K562 (cell line): Measurements from ENCODE around the gene ENDOV. TPM values are rescaled to one million over a fixed set of nuclear protein-coding genes. Genes with fewer than 3 reads are reported as not detected.

Source experiments
- ATAC-seq: fragments of 200-7000 bp; cut with Tn5 transposase; 3 replicates; pipeline ENCODE4 v1.9.1; 2020; ENCODE audit warnings: moderate library complexity
- BruUV-seq: library from RNA; stranded (reverse); fragments of 400-500 nt; replicated peaks from 2 replicates; lab custom pipeline; 2021; lab: Mats Ljungman, UMichigan
- CTCF ChIA-PET: fragments of 300-600 bp; formaldehyde crosslinking; extraction: SDS; loops from one replicate; lab custom pipeline; 2021; ENCODE audit warnings: low intra/inter-chr PET ratio; lab: Yijun Ruan, JAX
- POLR2A ChIA-PET: fragments of 300-600, 350-650 bp; sonication (Branson Sonifier 250); formaldehyde crosslinking; extraction: SDS; loops from one replicate; lab custom pipeline; 2021; ENCODE audit warnings: antibody characterized with exemption, inconsistent platforms; lab: Yijun Ruan, JAX
- DNase-seq, 4 experiments: peaks; one replicate each; pipeline versions ENCODE4 v3.0.0 to v3.0.0-alpha.2; 2011 to 2018; ENCODE audit warnings: low spot score in 3 of 4, mixed read lengths in 3 of 4; ENCODE audit errors: extremely low read depth in 1 of 4
- FAIRE-seq: peaks from 2 replicates; lab custom pipeline; 2011; peaks lifted over from hg19 to GRCh38; lab: Jason Lieb, UNC
- H2AFZ ChIP-seq: 2 replicates; pipeline ENCODE4 v1.6.0; 2011; ENCODE audit warnings: low read depth, low read length, control low read depth, inconsistent platforms
- H3K27ac ChIP-seq: fragments of 200-600 bp; 3 replicates; pipeline ENCODE4 v1.8.0; 2011; ENCODE audit warnings: low read depth, mild to moderate bottlenecking, control low read depth, inconsistent platforms, low read length, moderate library complexity, mixed read lengths; ENCODE audit errors: extremely low read depth
- H3K27me3 ChIP-seq, 2 experiments: fragments of 300-600 bp in 1 of 2; 2 replicates in 1 of 2; 3 replicates in 1 of 2; pipeline versions ENCODE4 v1.6.0 to v1.8.0; 2011; ENCODE audit warnings: inconsistent platforms in 2 of 2, low read length in 2 of 2, mild to moderate bottlenecking in 1 of 2, mixed read lengths in 1 of 2, moderate library complexity in 1 of 2; ENCODE audit not compliant: control insufficient read depth in 2 of 2, insufficient read depth in 2 of 2
- H3K36me3 ChIP-seq: fragments of 300-600 bp; 3 replicates; pipeline ENCODE4 v1.8.0; 2011; ENCODE audit warnings: mild to moderate bottlenecking, low read length, inconsistent platforms; ENCODE audit not compliant: control insufficient read depth, insufficient read depth
- H3K4me1 ChIP-seq, 2 experiments: fragments of 200-600 bp in 1 of 2; replicated peaks in 1 of 2; 2 replicates in 1 of 2; 3 replicates in 1 of 2; pipeline versions ENCODE4 v1.5.1 to v1.8.0; 2011; ENCODE audit warnings: inconsistent platforms in 2 of 2, low read length in 2 of 2, mild to moderate bottlenecking in 1 of 2, mixed read lengths in 1 of 2, moderate library complexity in 1 of 2; ENCODE audit not compliant: control insufficient read depth in 2 of 2, insufficient read depth in 2 of 2
- H3K4me2 ChIP-seq: 2 replicates; pipeline ENCODE4 v1.6.1; 2011; ENCODE audit warnings: low read length, control low read depth, inconsistent platforms, mixed read lengths; ENCODE audit not compliant: insufficient read depth
- H3K4me3 ChIP-seq: fragments of 200-600 bp; sonication (generic), shearing (Covaris generic); 2 replicates; pipeline ENCODE4 v1.5.1; 2016; ENCODE audit warnings: control low read depth, inconsistent platforms
- H3K79me2 ChIP-seq: fragments of 200-600 bp; 3 replicates; pipeline ENCODE4 v1.8.0; 2011; ENCODE audit warnings: low read length, inconsistent platforms; ENCODE audit not compliant: control insufficient read depth, insufficient read depth
- H3K9ac ChIP-seq, 2 experiments: 2 replicates each; pipeline versions ENCODE4 v1.6.0 to v1.6.1; 2011; ENCODE audit warnings: low read depth in 2 of 2, low read length in 2 of 2, control low read depth in 1 of 2, inconsistent platforms in 1 of 2, mild to moderate bottlenecking in 1 of 2, mixed read lengths in 1 of 2; ENCODE audit not compliant: insufficient read depth in 1 of 2
- H3K9me1 ChIP-seq: one replicate; pipeline ENCODE4 v1.6.0; 2011; ENCODE audit warnings: inconsistent platforms, mild to moderate bottlenecking, low read length, moderate library complexity; ENCODE audit not compliant: control insufficient read depth, insufficient read depth
- H3K9me3 ChIP-seq: replicated peaks from 2 replicates; pipeline ENCODE4 v1.5.1; 2011; ENCODE audit warnings: low read depth, low read length, inconsistent platforms; ENCODE audit not compliant: control insufficient read depth, insufficient read depth
- H4K20me1 ChIP-seq: replicated peaks from 2 replicates; pipeline ENCODE4 v1.6.1; 2011; ENCODE audit warnings: low read length, inconsistent platforms, mixed read lengths; ENCODE audit not compliant: control insufficient read depth, insufficient read depth
- BRD4 ChIP-seq: fragments of 200-600 bp; sonication (generic); IDR thresholded peaks from 2 replicates; pipeline ENCODE4 v1.6.1; 2017; ENCODE audit warnings: inconsistent platforms
- DIDO1 ChIP-seq: fragments of 450-650 bp; IDR thresholded peaks from 2 replicates; pipeline ENCODE4 v1.6.1; 2016; ENCODE audit warnings: low read depth, missing biosample characterization, missing genetic modification characterization
- ETV6 ChIP-seq, 3 experiments: fragments of 150-350 bp in 1 of 3; sonication (generic) in 1 of 3; formaldehyde crosslinking in 1 of 3; IDR thresholded peaks; 2 replicates each; pipeline versions ENCODE4 v1.6.1 to v1.8.0; 2014 to 2022; ENCODE audit warnings: borderline replicate concordance in 2 of 3, low read depth in 2 of 3, antibody characterized with exemption in 1 of 3, low read length in 1 of 3, mild to moderate bottlenecking in 1 of 3, missing genetic modification reagents in 1 of 3
- KDM4B ChIP-seq, 2 experiments: fragments of 450-650 bp in 1 of 2; sonication (generic) in 1 of 2; IDR thresholded peaks; 2 replicates each; pipeline ENCODE4 v1.6.1; 2016 to 2017; ENCODE audit warnings: borderline replicate concordance in 2 of 2, antibody characterized with exemption in 1 of 2, low read depth in 1 of 2, mild to moderate bottlenecking in 1 of 2
- KLF6 ChIP-seq: fragments of 250-450 bp; sonication (Bioruptor Pico); IDR thresholded peaks from 2 replicates; pipeline ENCODE4 v1.4.0; 2020; ENCODE audit warnings: mild to moderate bottlenecking, moderate library complexity, borderline replicate concordance
- MEIS2 ChIP-seq: fragments of 450-650 bp; IDR thresholded peaks from 2 replicates; pipeline ENCODE4 v1.6.1; 2014; ENCODE audit warnings: mild to moderate bottlenecking; ENCODE audit not compliant: partially characterized antibody
- MXI1 ChIP-seq: IDR thresholded peaks from 2 replicates; pipeline ENCODE4 v1.6.1; 2011; ENCODE audit warnings: low read depth, mild to moderate bottlenecking, improper control_type of control experiment, low read length
- POLR2AphosphoS5 ChIP-seq: IDR thresholded peaks from 2 replicates; pipeline ENCODE4 v1.6.1; 2011; ENCODE audit warnings: mild to moderate bottlenecking, low read depth, low read length, moderate library complexity; ENCODE audit not compliant: control insufficient read depth, insufficient read depth
- SAP30 ChIP-seq: fragments of 200-600 bp; sonication (generic); IDR thresholded peaks from 2 replicates; pipeline ENCODE4 v1.6.1; 2012; ENCODE audit warnings: borderline replicate concordance, low read depth, mild to moderate bottlenecking, moderate library complexity, low read length, control low read depth, inconsistent platforms; ENCODE audit not compliant: insufficient read depth, poor library complexity, severe bottlenecking
- SUPT5H ChIP-seq: fragments of 450-650 bp; IDR thresholded peaks from 2 replicates; pipeline ENCODE4 v1.6.1; 2016
- TCF3 ChIP-seq: sonication (generic); formaldehyde crosslinking; IDR thresholded peaks from 2 replicates; pipeline ENCODE4 v1.4.0; 2020; ENCODE audit warnings: mild to moderate bottlenecking, missing genetic modification reagents
- ZBED1 ChIP-seq: IDR thresholded peaks from 2 replicates; pipeline ENCODE4 v1.6.1; 2014
- ZNF124 ChIP-seq: sonication (generic); formaldehyde crosslinking; IDR thresholded peaks from 2 replicates; pipeline ENCODE4 v1.8.1; 2022; ENCODE audit warnings: missing genetic modification reagents
- ZNF146 ChIP-seq: IDR thresholded peaks from one replicate; pipeline ENCODE4 v1.6.1; 2018; ENCODE audit warnings: missing compliant biosample characterization; ENCODE audit not compliant: unreplicated experiment
- ZNF274 ChIP-seq: IDR thresholded peaks from 2 replicates; pipeline ENCODE4 v1.6.1; 2011; ENCODE audit warnings: low read depth, mild to moderate bottlenecking, low read length, moderate library complexity, borderline replicate concordance
- WGBS: fragments of 100-300 bp; shearing (Covaris generic); methylation state at CpG from one replicate; pipeline ENCODE4 v1.1.6; 2016; ENCODE audit warnings: low coverage, mixed read lengths; ENCODE audit not compliant: insufficient coverage; ENCODE audit errors: missing lambda C conversion rate; 5-methylcytosine and 5-hydroxymethylcytosine counted together
- in situ Hi-C: fragments of 300-500 bp; cut with MboI; formaldehyde crosslinking; loops from 4 replicates; pipeline ENCODE4 v1.15.0; 2018; ENCODE audit warnings: inconsistent platforms, mixed read lengths
- intact Hi-C: fragments of 100-400 bp; cut with micrococcal nuclease; formaldehyde crosslinking; loops from 2 replicates; pipeline ENCODE4 v1.14.2; 2022
- polyA plus RNA-seq, 8 experiments: library from polyadenylated mRNA; depleted of rRNA in 4 of 8; stranded (reverse) in 5 of 8; unstranded in 3 of 8; fragments of >200 nt; fragmentation: Nextera tagmentation in 2 of 8; fragmentation: Illumina TruSeq in 1 of 8; extraction: Ambion mirVana in 2 of 8; extraction: Trizol in 1 of 8; gene quantifications; 2 replicates each; pipeline versions ENCODE4 v1.2.1 to v1.2.3, GENCODE V29; 2011 to 2014; ENCODE audit warnings: inconsistent platforms in 1 of 8, missing spikeins in 1 of 8
- total RNA-seq, 7 experiments: library from RNA; depleted of rRNA in 6 of 7; stranded (reverse); fragments of >200 nt in 6 of 7; fragmentation: Illumina TruSeq in 2 of 7; extraction: Trizol in 2 of 7; gene quantifications; 2 replicates each; pipeline versions ENCODE4 v1.2.1 to v1.2.3, GENCODE V29; 2011 to 2021; ENCODE audit warnings: low replicate concordance in 1 of 7

The ENDOV gene
- total and polyA plus RNA-seq, 9 of the 15 experiments (the other 6 are each of a cell fraction or from before 2014, with no cell fraction given), result 1.2 to 8.2 (median 3.7) TPM

- H3K4me1 ChIP-seq, result peaks cover 0 to 9% of the 10 kb centered on the region in 2 experiments; a peak in 1 of 5 replicates
- FAIRE-seq, result no peak
- H3K9me1 ChIP-seq, result no peaks in the 10 kb centered on the region
- intact Hi-C loops (no loop called here), in situ Hi-C loops (no loop called here)
- no peak overlapping the region for H3K27ac ChIP-seq
- no peak overlapping the region for H3K4me2 ChIP-seq
- H3K36me3 ChIP-seq, result no peaks in the 10 kb centered on the region
- peaks cover 29% of the 10 kb centered on the region; the same call in 1 of the 2 replicates for H4K20me1 ChIP-seq
- no peaks in the 10 kb centered on the region for H3K9me3 ChIP-seq
- no peak overlapping the region for H3K9ac ChIP-seq
- TF ChIP-seq KDM4B (IDR thresholded peaks at IDR 0.05; ENCODE audit: borderline replicate concordance in 2 of 2, low read depth in 1 of 2) (no peak), MXI1 (no peak), TCF3 (CRISPR knock-in tag) (no peak), ZNF124 (no peak), SUPT5H (no peak), BRD4 (no peak), POLR2AphosphoS5 (no peak), MEIS2 (no peak), ETV6 (IDR thresholded peaks at IDR 0.05; ENCODE audit: borderline replicate concordance in 1 of 2, low read depth in 2 of 2, low read length in 1 of 2) (no peak), ETV6 (CRISPR knock-in tag; IDR thresholded peaks at IDR 0.05; ENCODE audit: borderline replicate concordance) (no peak), DIDO1 (no peak), ZNF274 (no peak), ZBED1 (no peak), SAP30 (no peak), KLF6 (CRISPR knock-in tag) (no peak), ZNF146 (CRISPR knock-in tag) (no peak)
- 1% methylated on average over 16 of the region's 20 CpGs for WGBS
- H3K27me3 ChIP-seq, result peaks cover 69 to 81% of the 10 kb centered on the region in 2 experiments; a peak in 4 of 5 replicates
- ChIA-PET CTCF (no interaction called here), POLR2A (interaction anchor here (0.7 to 0.9 kb wide), 3 partner anchors 10 to 11 kb away, joined by 3 to 5 read pairs (median 3); no protein-coding TSS in a partner anchor)
- H3K4me3 ChIP-seq, result no peak overlapping the region
- no TSS peak for BruUV-seq
- no peaks in the 10 kb centered on the region for H3K79me2 ChIP-seq
- no peak overlapping the region for H2AFZ ChIP-seq
- DNase-seq, result no peak
- ATAC-seq, result no peak
These were observed 50.5 kb downstream of the ENDOV start for GRCh38 chr17:80465327-80465974.
